Pancreas (tissue), 10 donors: Measurements from ENCODE around the gene PHTF2. TPM values are rescaled to one million over a fixed set of nuclear protein-coding genes. Genes with fewer than 3 reads are reported as not detected.
A peak's percentile ranks its signal among the peaks of the same experiment; 100 is the strongest.
"Not testable (repeated sequence)": the region's sequence is repeated elsewhere in the genome, so short reads cannot be mapped to it uniquely, and the experiment has no call there.

ENCODE experiments used
- ATAC-seq, 4 donors: fragments of 200-7000 bp; cut with Tn5 transposase; one replicate each; pipeline versions ENCODE4 v1.8.0 to v1.9.1; 2020; ENCODE audit warnings: mild to moderate bottlenecking in 4 of 4, moderate library complexity in 4 of 4
- DNase-seq, 6 donors: peaks; one replicate each; pipeline ENCODE4 v3.0.0-alpha.2; 2020
- FAIRE-seq: peaks from 2 replicates; lab custom pipeline; 2012; peaks lifted over from hg19 to GRCh38; lab: Jason Lieb, UNC
- H3K27ac ChIP-seq, 4 donors: fragments of 200-600 bp; sonication (generic); 1 replicate in 3 of 4; 2 replicates in 1 of 4; pipeline versions ENCODE4 v1.5.0 to v1.8.0; 2020
- H3K27me3 ChIP-seq, 4 donors: fragments of 200-600 bp; one replicate each; pipeline ENCODE4 v1.8.0; 2021
- H3K36me3 ChIP-seq, 3 donors: fragments of 200-600 bp; sonication (generic) in 1 of 3; one replicate each; pipeline versions ENCODE4 v1.5.0 to v1.8.0; 2020 to 2021
- H3K4me1 ChIP-seq, 3 donors: fragments of 200-600 bp; one replicate each; pipeline ENCODE4 v1.8.0; 2021
- H3K4me3 ChIP-seq, 4 donors: fragments of 200-600 bp; sonication (generic) in 2 of 4; one replicate each; pipeline versions ENCODE4 v1.5.0 to v1.8.0; 2020 to 2021
- H3K9me3 ChIP-seq, 4 donors: fragments of 200-600 bp; one replicate each; pipeline ENCODE4 v1.8.0; 2021
- WGBS, 2 donors: extraction: QIAGEN DNeasy Blood & Tissue Kit; methylation state at CpG; one replicate each; pipeline ENCODE4 v1.1.7; 2013; 5-methylcytosine and 5-hydroxymethylcytosine counted together
- intact Hi-C, 3 donors: fragments of 100-400 bp; cut with DNase I; formaldehyde crosslinking; loops; one replicate each; pipeline versions ENCODE4 v1.11.1 to v1.14.2; 2022
- polyA plus RNA-seq, 2 donors: library from polyadenylated mRNA; stranded (reverse); fragments of 200-250 nt; gene quantifications; one replicate each; pipeline ENCODE4 v1.2.3, GENCODE V29; 2013
- total RNA-seq, 6 donors: library from RNA; stranded (reverse); fragmentation: NEBNext Ultra II Directional in 4 of 6; extraction: Animal tissue kit (Norgen Biotek cat#: 25700) in 4 of 6; gene quantifications; one replicate each; pipeline versions ENCODE4 v1.2.1 to v1.2.4, GENCODE V29; 2021 to 2023
- TF ChIP-seq, protein P1 (sequence below), 4 donors: fragments of 200-600 bp; sonication (generic) in 3 of 4; IDR thresholded peaks; one replicate each; pipeline versions ENCODE4 v1.5.0 to v1.8.0; 2021; ENCODE audit warnings: antibody characterized with exemption in 4 of 4
- donor health status: healthy with polysubstance abuse.
- donor health status: DM: no; HTN: no; CAD: no; lungs with moderate emphysema.
- donor health status: DM: no; HTN: no; CAD: no.
- donor health status: control.
- donor health status: control.
- donor health status: Bipolar disorder and iron deficiency.
- donor health status: DM: yes; HTN: yes; CAD: no.
- donor health status: DM: no; HTN: no; CAD: no.
- donor health status: DM: no; HTN: no; CAD: no.
- donor health status: DM: yes; HTN: yes; CAD: no.

PHTF2 gene
- total and polyA plus RNA-seq, 8 donors, result 3.3 to 8.8 (median 5.1) TPM

DNA sequence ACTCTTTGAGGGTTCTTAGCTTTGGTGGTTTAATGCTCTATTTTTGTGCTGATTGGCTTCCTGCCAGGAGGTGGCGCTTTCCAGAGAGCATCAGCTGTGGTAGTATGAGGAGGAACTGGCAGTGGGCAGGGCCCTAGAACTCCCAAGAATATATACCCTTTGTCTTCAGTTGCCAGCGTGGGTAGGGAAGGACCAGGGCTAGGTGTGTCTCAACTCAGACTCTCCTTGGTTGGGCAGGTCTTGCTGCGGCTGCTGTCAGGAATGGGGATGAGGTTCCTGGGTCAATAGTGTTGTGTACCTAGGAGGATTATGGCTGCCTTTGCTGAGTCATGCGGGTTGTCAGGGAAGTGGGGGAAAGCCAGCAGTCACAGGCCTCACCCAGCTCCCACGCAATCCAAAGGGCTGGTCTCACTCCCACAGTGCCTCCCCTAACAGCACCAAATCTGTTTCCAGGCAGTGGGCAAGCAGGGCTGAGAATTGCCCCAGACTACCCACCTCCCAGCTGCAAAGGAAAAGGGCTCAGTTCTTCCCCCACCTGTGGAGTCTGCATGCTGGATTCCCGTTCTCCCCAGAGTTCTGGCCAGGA lies 191.5 kb downstream of the PHTF2 start:
- Histone ChIP-seq H3K4me3 (no peak overlapping the region), H3K36me3 (no peaks in the 10 kb centered on the region), H3K4me1 (no peaks in the 10 kb centered on the region), H3K9me3 (no peaks in the 10 kb centered on the region), H3K27me3 (no peaks in the 10 kb centered on the region), H3K27ac (no peak overlapping the region)
- FAIRE-seq, result no peak
- ATAC-seq, result peak in 1 of 4 donors; percentile 32
- 85 to 88% methylated on average over 6 of the region's 6 CpGs for WGBS, 2 donors
- TF ChIP-seq, protein P1, sequence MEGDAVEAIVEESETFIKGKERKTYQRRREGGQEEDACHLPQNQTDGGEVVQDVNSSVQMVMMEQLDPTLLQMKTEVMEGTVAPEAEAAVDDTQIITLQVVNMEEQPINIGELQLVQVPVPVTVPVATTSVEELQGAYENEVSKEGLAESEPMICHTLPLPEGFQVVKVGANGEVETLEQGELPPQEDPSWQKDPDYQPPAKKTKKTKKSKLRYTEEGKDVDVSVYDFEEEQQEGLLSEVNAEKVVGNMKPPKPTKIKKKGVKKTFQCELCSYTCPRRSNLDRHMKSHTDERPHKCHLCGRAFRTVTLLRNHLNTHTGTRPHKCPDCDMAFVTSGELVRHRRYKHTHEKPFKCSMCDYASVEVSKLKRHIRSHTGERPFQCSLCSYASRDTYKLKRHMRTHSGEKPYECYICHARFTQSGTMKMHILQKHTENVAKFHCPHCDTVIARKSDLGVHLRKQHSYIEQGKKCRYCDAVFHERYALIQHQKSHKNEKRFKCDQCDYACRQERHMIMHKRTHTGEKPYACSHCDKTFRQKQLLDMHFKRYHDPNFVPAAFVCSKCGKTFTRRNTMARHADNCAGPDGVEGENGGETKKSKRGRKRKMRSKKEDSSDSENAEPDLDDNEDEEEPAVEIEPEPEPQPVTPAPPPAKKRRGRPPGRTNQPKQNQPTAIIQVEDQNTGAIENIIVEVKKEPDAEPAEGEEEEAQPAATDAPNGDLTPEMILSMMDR (IDR thresholded peaks at IDR 0.05), result no peak
- no peak for DNase-seq
- intact Hi-C loops, result no loop called here

DNA sequence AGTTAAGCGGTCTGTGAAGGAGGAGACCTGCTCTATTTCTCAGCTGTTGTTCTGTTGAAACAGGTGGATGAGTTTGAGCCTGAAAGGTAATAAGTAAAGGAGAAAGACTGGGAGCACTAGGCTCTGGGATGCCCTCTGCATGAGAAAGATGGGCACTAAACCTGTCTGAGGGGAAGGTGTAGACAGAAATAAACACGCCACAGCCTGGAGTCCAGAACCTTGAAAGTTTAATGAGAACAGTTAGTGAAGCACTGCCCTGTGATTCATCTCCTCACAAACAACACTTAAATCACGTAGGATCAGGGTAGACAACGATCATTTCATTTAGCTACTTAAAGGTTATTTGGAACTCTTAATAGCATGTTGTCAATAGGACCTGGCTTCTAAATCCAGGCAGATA lies 193.1 kb downstream of the PHTF2 start:
- H3K4me1 ChIP-seq, result no peaks in the 10 kb centered on the region
- no peak for ATAC-seq

DNA sequence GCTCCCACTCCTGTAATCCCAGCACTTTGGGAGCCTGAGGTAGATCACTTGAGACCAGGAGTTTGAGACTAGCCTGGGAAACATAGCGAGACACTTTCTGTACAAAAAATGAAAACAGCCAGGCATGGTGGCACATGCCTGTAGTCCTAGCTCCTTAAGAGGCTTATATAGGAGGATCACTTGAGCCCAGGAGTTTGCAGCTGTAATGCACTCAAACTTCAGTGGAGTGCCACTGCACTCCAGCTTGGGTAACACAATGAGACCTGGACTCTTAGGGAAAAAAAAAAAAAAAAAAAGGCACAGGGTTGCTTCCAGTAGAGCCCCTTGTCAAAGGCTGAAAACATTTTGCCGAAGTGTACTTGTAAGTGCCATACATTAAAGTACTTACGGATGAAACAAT lies 195.3 kb downstream of the PHTF2 start:
- Histone ChIP-seq H3K36me3 (no peaks in the 10 kb centered on the region), H3K9me3 (no peaks in the 10 kb centered on the region), H3K4me1 (no peaks in the 10 kb centered on the region), H3K27ac (no peak overlapping the region), H3K27me3 (no peaks in the 10 kb centered on the region), H3K4me3 (no peak overlapping the region)
- TF ChIP-seq, protein P1 (IDR thresholded peaks at IDR 0.05), result no peak
- FAIRE-seq (no peak), ATAC-seq (no peak), DNase-seq (no peak)
- 88 to 95% methylated on average over 3 of the region's 3 CpGs for WGBS, 2 donors
- intact Hi-C loops, result no loop called here

More for the DNA sequence above, 193.1 kb downstream of the PHTF2 start:
- H3K9me3 ChIP-seq, result no peaks in the 10 kb centered on the region
- DNase-seq, result no peak
- H3K27me3 ChIP-seq, result no peaks in the 10 kb centered on the region
- no peak overlapping the region for H3K27ac ChIP-seq
- no peak overlapping the region for H3K4me3 ChIP-seq
- intact Hi-C loops, result no loop called here
- WGBS, 2 donors, result 83 to 92% methylated on average over 4 of the region's 4 CpGs
- TF ChIP-seq, protein P1 (IDR thresholded peaks at IDR 0.05), result no peak
- no peak for FAIRE-seq
- H3K36me3 ChIP-seq, result no peaks in the 10 kb centered on the region

DNA sequence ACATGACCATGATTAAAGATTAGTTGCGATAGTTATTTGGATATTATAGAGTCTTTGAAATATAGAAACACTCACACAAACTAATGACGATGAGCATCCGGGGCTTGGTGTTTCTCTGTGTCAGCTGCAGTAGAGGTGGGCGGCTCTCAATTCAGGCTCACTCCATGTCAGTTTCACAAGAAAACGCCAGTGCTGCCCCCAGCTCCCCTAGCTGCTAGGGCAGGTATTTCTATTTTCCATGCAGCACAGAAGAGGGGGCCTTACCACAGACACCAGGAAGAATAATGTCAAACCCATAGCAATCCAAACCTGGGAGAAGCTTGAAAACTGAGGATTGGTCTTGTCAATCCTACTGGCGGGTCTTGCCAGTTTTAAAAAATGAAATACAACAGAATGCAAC lies 197.1 kb downstream of the PHTF2 start:
- TF ChIP-seq, protein P1 (IDR thresholded peaks at IDR 0.05), result no peak
- Histone ChIP-seq H3K27ac (no peak overlapping the region), H3K9me3 (no peaks in the 10 kb centered on the region), H3K4me3 (no peak overlapping the region), H3K36me3 (no peaks in the 10 kb centered on the region), H3K27me3 (no peaks in the 10 kb centered on the region), H3K4me1 (no peaks in the 10 kb centered on the region)
- intact Hi-C loops, result no loop called here
- no peak for DNase-seq
- 58 to 66% methylated on average over 6 of the region's 6 CpGs for WGBS, 2 donors
- ATAC-seq, result no peak
- FAIRE-seq, result no peak

DNA sequence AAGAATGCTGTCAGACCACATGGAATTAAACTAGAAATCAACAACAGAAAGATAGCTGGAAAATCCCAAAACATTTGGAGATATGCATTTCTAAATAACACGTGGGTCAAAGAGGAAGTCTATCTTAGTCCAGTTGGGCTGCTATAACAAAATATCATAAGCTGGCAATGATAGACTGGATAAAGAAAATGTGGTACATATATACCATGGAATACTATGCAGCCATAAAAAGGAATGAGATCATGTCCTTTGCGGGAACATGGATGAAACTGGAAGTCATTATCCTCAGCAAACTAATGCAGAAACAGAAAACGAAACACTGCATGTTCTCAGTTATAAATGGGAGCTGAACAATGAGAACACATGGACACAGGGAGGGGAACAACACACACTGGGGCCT lies 200.6 kb downstream of the PHTF2 start:
- H3K4me3 ChIP-seq, FAIRE-seq, H3K4me1 ChIP-seq, H3K36me3 ChIP-seq, intact Hi-C loops, DNase-seq, H3K27ac ChIP-seq, H3K27me3 ChIP-seq, H3K9me3 ChIP-seq, ATAC-seq: not testable (repeated sequence)
- 75 to 82% methylated on average over 3 of the region's 3 CpGs for WGBS, 2 donors
